Smooth muscle cell of the umbilical artery (primary cell): Measurements from ENCODE around the gene ARL8B. TPM values are rescaled to one million over a fixed set of nuclear protein-coding genes. Genes with fewer than 3 reads are reported as not detected.

ENCODE experiments used
- total RNA-seq: library from RNA; depleted of rRNA; stranded (reverse); fragments of >200 nt; gene quantifications from 2 replicates; pipeline ENCODE4 v1.2.3, GENCODE V29; 2014

The ARL8B gene
- 76.5 and 135 TPM in 2 replicates for total RNA-seq

DNA sequence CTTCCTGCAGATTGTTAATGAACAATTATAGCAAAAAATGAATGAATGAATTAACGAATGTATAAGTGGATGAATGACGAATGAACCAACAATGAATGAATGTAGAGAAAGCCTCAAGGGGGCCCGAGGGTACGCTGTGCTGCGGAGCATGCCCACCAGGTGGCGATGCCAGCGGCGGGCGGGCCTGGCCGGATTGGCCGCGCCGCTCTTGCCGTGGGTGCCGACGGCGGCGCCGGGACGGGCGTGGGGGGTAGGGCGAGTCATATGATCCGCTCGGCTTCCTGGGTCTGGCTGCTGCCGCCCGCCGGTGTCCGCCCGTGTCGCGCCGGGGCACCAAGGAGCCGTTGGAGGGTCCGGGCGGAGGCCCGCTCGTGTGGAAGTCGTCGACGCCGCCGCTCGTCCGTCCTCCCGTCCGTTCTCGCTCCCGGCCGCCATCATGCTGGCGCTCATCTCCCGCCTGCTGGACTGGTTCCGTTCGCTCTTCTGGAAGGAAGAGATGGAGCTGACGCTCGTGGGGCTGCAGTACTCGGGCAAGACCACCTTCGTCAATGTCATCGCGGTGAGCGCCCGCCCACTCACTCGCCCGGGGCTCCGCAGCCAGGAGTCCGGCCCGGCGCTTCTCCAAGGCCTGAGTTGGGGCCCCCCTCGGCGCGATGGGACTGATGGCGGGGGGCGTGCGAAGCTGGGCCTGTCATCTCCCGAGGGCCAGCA is at the start of gene ARL8B:
Gene ARL8B, plus strand, starts transcription at position 263 of the 711 bp plus-strand sequence. Its CDS starts 174 bp downstream, at position 437.

GRCh38 chr3:5187156-5187919 is 65.2 kb downstream of the ARL8B start, which contains the start of gene EDEM1:
EDEM1 (plus strand) TSS chr3:5187707; CDS start chr3:5187806, 99 bp downstream.

Other genes starting within 250 kb of the ARL8B start
- gene BHLHE40, start 142.9 kb upstream of the ARL8B start, total RNA-seq = 40.7 and 85.1 TPM in 2 replicates
- gene EDEM1, start 65.4 kb downstream of the ARL8B start, total RNA-seq = 38.3 and 59.9 TPM in 2 replicates